ENCODE measurements around the gene NSUN2.

DNA sequence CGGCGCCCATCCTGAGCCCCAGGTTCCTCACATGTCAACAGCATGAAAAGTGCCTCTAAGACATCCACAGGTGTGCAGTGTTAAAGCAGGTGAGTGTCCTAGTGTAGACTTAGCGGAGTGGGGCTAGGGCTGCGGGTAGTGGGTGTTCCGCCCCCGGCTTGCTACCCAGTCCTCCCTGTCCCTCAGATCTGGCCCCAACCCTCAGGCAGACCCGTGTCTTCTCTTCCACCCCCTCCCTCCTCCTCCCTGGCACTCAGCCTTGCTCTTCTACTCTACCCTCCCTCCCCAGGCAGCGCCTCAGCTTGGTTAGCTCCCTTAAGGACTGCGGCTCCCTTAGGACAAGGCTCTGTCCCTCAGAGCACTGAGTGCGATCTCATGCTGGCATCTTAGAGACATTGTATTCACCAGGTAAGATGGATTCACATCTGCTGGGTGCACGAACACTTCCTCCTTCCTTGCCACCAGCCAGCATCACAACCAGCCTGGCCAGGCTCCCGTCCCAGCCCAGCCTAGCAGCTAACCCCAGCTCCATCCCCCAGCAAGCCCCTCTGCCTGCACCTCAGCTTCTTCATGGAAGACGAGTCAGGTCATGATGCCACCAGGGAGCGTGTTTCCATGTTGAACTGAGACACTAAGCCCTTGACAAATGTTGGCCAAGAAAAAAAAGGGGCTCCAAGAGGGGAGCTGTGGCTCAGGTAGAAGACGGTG is 46.8 kb downstream of the NSUN2 start:
- TF ChIP-seq, protein P1, sequence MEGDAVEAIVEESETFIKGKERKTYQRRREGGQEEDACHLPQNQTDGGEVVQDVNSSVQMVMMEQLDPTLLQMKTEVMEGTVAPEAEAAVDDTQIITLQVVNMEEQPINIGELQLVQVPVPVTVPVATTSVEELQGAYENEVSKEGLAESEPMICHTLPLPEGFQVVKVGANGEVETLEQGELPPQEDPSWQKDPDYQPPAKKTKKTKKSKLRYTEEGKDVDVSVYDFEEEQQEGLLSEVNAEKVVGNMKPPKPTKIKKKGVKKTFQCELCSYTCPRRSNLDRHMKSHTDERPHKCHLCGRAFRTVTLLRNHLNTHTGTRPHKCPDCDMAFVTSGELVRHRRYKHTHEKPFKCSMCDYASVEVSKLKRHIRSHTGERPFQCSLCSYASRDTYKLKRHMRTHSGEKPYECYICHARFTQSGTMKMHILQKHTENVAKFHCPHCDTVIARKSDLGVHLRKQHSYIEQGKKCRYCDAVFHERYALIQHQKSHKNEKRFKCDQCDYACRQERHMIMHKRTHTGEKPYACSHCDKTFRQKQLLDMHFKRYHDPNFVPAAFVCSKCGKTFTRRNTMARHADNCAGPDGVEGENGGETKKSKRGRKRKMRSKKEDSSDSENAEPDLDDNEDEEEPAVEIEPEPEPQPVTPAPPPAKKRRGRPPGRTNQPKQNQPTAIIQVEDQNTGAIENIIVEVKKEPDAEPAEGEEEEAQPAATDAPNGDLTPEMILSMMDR (conservative IDR thresholded peaks at IDR 0.05; ENCODE audit: low read depth in 2 of 2): no peak
- no peak for TF ChIP-seq POLR2AphosphoS5 (IDR thresholded peaks at IDR 0.05; ENCODE audit: low read depth)
- TF ChIP-seq REST (IDR thresholded peaks at IDR 0.05; ENCODE audit: unreplicated experiment): no peak
- no peak for TF ChIP-seq EZH2phosphoT487 (IDR thresholded peaks at IDR 0.05; ENCODE audit: unreplicated experiment)
- TF ChIP-seq ZNF462 (CRISPR knock-in tag; IDR thresholded peaks at IDR 0.05): no peak
- no peak for TF ChIP-seq JUNB (IDR thresholded peaks at IDR 0.05; ENCODE audit: unreplicated experiment)
